ENCODE measurements around the gene DCC. TPM values are rescaled to one million over a fixed set of nuclear protein-coding genes. Genes with fewer than 3 reads are reported as not detected.
A peak's percentile ranks its signal among the peaks of the same experiment; 100 is the strongest.

DCC gene
- total and polyA plus RNA-seq, 3 donors from 2014 or later: 7.9 to 42.1 (median 24.5) TPM

- H3K27ac ChIP-seq: no peak overlapping the region
- H3K27me3 ChIP-seq: no peaks in the 10 kb centered on the region
- H3K4me3 ChIP-seq: no peak overlapping the region
- no peaks in the 10 kb centered on the region for H3K9me3 ChIP-seq
- H3K36me3 ChIP-seq (ENCODE audit: low read depth, missing control alignments): no peaks in the 10 kb centered on the region
- TF ChIP-seq POLR2A (IDR thresholded peaks at IDR 0.05) (no peak), CTCF (IDR thresholded peaks at IDR 0.05) (no peak)
- no peak for DNase-seq
- H3K4me1 ChIP-seq: no peaks in the 10 kb centered on the region
- intact Hi-C loops (cut with DNase I; ENCODE audit: low total_unique reads): no loop called here
- WGBS, 2 donors: 79 to 96% methylated on average over 2 of the region's 2 CpGs
Observed at GRCh38 chr18:53556450-53556849, 1216.5 kb downstream of the DCC start.

DNA sequence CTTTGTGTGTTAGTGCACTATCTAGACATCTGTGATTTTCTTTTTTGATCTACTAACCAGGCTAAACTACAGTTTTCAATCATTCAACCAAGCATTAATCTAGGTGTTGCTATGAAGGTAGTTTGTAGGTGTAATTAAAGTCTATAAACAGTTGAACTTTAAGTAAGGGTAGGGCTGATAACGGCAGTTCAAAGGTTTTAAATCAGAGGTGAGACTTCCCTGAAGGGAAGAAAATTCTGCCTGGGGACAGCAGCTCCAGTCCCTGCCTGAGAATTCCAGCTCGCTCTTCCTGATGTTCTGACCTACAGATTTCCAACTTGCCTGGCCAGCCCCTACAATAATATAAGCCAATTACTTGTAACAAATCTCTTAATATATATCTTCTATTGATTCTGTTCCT is 1220.5 kb downstream of the DCC start:
- intact Hi-C loops (cut with DNase I; ENCODE audit: low total_unique reads): no loop called here
- Histone ChIP-seq H3K9me3 (no peaks in the 10 kb centered on the region), H3K27me3 (no peaks in the 10 kb centered on the region), H3K27ac (no peak overlapping the region), H3K4me3 (no peak overlapping the region), H3K36me3 (ENCODE audit: low read depth, missing control alignments) (no peaks in the 10 kb centered on the region), H3K4me1 (no peaks in the 10 kb centered on the region)
- WGBS, 2 donors: 82 to 95% methylated on average over 2 of the region's 2 CpGs
- DNase-seq: no peak
- TF ChIP-seq POLR2A (IDR thresholded peaks at IDR 0.05) (no peak), CTCF (IDR thresholded peaks at IDR 0.05) (no peak)

- H3K27ac ChIP-seq: no peak overlapping the region
- no peaks in the 10 kb centered on the region for H3K36me3 ChIP-seq (ENCODE audit: low read depth, missing control alignments)
- DNase-seq: no peak
- 83 to 97% methylated on average over 2 of the region's 2 CpGs for WGBS, 2 donors
- peaks cover 13% of the 10 kb centered on the region for H3K4me1 ChIP-seq
- no peaks in the 10 kb centered on the region for H3K27me3 ChIP-seq
- no peak overlapping the region for H3K4me3 ChIP-seq
- TF ChIP-seq POLR2A (IDR thresholded peaks at IDR 0.05) (no peak), CTCF (IDR thresholded peaks at IDR 0.05) (no peak)
- intact Hi-C loops (cut with DNase I; ENCODE audit: low total_unique reads): no loop called here
- no peaks in the 10 kb centered on the region for H3K9me3 ChIP-seq
Observed at GRCh38 chr18:53566626-53567025, 1226.6 kb downstream of the DCC start.

DNA sequence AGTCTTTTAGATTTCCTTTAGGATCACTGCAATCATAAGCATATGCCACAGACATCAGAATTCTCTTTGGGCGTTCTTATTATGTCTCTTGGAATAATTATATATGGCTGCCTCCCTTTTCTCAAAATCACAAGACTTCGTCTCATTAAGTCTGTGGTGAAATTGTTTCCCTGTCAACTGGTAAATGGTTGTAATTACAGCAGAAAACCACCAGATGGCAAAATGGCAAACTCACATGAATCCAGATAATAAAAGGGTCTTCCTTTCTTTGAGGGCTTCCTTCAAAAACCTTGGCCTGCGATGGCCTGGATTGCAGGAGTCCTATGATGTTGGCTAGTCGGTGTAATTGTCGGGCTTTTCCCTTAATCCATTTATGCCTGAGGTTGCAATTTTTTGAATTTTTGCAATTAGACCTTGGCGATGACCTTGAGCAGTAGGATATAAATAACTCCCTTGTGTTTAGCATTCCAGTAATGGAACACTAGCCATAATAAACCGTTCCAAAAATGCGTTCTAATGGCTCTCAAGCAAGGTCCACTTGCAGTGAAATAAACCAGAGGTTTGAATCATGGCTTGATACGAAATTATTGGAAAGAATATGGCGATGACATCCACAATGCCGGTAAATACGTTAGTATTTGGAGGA is 1228.1 kb downstream of the DCC start:
- H3K36me3 ChIP-seq (ENCODE audit: low read depth, missing control alignments): no peaks in the 10 kb centered on the region
- no peaks in the 10 kb centered on the region for H3K27me3 ChIP-seq
- WGBS, 2 donors: 21 to 22% methylated on average over 12 of the region's 12 CpGs
- intact Hi-C loops (cut with DNase I; ENCODE audit: low total_unique reads): no loop called here
- peaks cover 13% of the 10 kb centered on the region for H3K4me1 ChIP-seq
- H3K27ac ChIP-seq: no peak overlapping the region
- no peak overlapping the region for H3K4me3 ChIP-seq
- TF ChIP-seq POLR2A (IDR thresholded peaks at IDR 0.05) (no peak), CTCF (IDR thresholded peaks at IDR 0.05) (peak; percentile 57 to 75 (median 60))
- DNase-seq: peak; percentile 43
- H3K9me3 ChIP-seq: no peaks in the 10 kb centered on the region

Small RNA genes lying within 50 kb of the gene (microRNA-seq; reads per million reads assigned to microRNA genes)
- gene MIR4528 (ENCODE audit: borderline number of aligned reads in 2 of 2, borderline replicate concordance in 1 of 2): 0 reads per million in 2 donors

Small RNA genes lying within 50 kb of the gene (small RNA-seq; reads per million reads assigned to genes)
- gene AC011155.1: 0 reads per million in 2 donors
- 0 reads per million in 2 donors for gene MIR4528

Measured in testis (tissue), 3 donors.